Measurements from ENCODE around the gene SPG21. TPM values are rescaled to one million over a fixed set of nuclear protein-coding genes. Genes with fewer than 3 reads are reported as not detected.

The SPG21 gene
- total and polyA plus RNA-seq, 8 donors = 21.6 to 129 (median 68.0) TPM

DNA sequence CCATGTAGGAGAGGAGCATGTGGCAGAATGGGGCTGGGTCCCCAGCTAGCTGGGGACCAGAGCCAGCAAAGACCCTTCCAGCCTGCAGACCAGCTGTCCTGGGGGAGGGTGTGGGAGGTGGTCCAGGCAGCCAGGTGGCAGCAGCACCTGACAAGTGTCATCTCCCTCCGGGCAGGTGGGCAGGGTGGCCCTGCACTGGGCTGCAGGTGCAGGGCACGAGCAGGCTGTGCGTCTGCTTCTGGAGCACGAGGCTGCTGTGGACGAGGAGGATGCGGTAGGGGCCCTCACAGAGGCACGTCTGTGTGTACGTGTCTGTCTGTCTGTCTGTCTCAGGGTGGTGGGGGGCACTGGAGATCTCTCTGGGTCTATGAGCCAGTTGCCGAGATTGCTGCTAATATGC lies 72.5 kb downstream of the SPG21 start:
- Histone ChIP-seq H3K9me3 (no peaks in the 10 kb centered on the region), H3K4me1 (peaks cover 2 to 9% (median 6%) of the 10 kb centered on the region in 4 donors), H3K27ac (no peak overlapping the region), H3K27me3 (no peaks in the 10 kb centered on the region), H3K36me3 (no peaks in the 10 kb centered on the region), H3K4me3 (no peak overlapping the region)
- intact Hi-C loops (cut with DNase I; ENCODE audit: low total_unique reads) = no loop called here
- 83 to 94% (median 91%) methylated on average over 9 of the region's 9 CpGs for WGBS, 5 donors
- TF ChIP-seq POLR2AphosphoS5 (IDR thresholded peaks at IDR 0.05) (no peak), EP300 (IDR thresholded peaks at IDR 0.05) (no peak)
- DNase-seq = no peak

DNA sequence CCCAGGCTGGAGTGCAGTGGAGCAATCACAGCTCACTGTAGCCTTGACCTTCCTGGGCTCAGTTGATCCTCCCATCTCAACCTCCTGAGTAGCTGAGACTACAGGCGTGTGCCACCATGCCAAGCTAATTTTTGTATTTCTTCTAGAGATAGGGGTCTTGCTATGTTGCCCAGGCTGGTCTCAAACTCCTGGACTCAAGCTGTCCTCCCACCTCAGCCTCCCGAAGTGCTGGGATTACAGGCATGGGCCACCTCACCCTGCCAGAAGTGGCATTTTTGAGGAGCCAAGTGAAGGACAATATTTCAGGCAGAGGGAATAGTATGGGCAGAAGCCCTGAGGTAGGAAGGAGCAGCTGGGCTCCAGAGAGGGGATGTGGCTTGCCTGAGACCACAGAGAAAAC lies 73.3 kb downstream of the SPG21 start:
- Histone ChIP-seq H3K4me1 (peaks cover 10 to 18% (median 14%) of the 10 kb centered on the region in 4 donors), H3K4me3 (no peak overlapping the region), H3K36me3 (no peaks in the 10 kb centered on the region), H3K9me3 (no peaks in the 10 kb centered on the region), H3K27ac (no peak overlapping the region), H3K27me3 (peaks cover 0 to 7% (median 2%) of the 10 kb centered on the region in 3 donors)
- 79 to 98% (median 93%) methylated on average over 2 of the region's 2 CpGs for WGBS, 5 donors
- no peak for DNase-seq
- TF ChIP-seq POLR2A (IDR thresholded peaks at IDR 0.05) = no peak
- no peak for TF ChIP-seq EP300 (IDR thresholded peaks at IDR 0.05)
- TF ChIP-seq, protein P1, sequence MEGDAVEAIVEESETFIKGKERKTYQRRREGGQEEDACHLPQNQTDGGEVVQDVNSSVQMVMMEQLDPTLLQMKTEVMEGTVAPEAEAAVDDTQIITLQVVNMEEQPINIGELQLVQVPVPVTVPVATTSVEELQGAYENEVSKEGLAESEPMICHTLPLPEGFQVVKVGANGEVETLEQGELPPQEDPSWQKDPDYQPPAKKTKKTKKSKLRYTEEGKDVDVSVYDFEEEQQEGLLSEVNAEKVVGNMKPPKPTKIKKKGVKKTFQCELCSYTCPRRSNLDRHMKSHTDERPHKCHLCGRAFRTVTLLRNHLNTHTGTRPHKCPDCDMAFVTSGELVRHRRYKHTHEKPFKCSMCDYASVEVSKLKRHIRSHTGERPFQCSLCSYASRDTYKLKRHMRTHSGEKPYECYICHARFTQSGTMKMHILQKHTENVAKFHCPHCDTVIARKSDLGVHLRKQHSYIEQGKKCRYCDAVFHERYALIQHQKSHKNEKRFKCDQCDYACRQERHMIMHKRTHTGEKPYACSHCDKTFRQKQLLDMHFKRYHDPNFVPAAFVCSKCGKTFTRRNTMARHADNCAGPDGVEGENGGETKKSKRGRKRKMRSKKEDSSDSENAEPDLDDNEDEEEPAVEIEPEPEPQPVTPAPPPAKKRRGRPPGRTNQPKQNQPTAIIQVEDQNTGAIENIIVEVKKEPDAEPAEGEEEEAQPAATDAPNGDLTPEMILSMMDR (IDR thresholded peaks at IDR 0.05) = no peak
- no peak for TF ChIP-seq POLR2AphosphoS5 (IDR thresholded peaks at IDR 0.05)
- intact Hi-C loops (cut with DNase I; ENCODE audit: low total_unique reads) = no loop called here

DNA sequence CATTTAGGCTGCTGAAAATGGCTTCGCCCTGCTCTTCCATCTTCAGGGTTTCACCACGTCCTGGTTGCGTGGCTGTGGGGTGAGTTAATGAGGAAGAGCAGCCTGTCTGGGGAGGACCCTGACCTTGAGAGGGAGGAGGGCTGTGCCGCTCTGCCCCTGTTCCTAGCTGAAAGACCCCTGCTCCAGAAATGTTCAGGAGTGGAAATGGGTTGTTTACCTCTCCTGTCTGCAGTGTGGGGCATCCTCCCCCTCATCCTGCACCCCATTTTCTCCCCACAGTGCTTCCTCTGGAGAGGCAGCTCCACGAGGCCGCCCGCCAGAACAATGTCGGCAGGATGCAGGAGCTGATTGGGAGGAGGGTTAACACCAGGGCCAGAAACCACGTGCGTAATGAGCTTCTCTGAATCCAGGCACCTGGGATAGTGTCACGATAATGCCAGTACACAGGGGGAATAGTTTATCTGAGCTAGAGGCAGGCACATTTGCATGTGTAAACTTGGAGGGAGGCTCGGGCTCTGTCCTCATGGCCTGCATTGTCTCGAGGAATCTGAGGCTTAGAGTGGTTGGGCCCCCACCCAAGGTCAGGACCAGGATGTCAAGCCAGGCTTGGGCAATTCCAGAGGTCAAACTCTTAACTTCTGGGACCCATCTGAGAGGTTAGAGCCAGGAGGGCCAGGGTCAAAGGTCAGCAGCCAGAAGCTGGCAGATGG lies 74.0 kb downstream of the SPG21 start:
- H3K9me3 ChIP-seq = no peaks in the 10 kb centered on the region
- WGBS, 5 donors = 56 to 67% (median 62%) methylated on average over 12 to 13 of the region's 13 CpGs
- H3K27ac ChIP-seq = no peak overlapping the region
- H3K4me3 ChIP-seq = no peak overlapping the region
- DNase-seq = no peak
- intact Hi-C loops (cut with DNase I; ENCODE audit: low total_unique reads) = no loop called here
- peaks cover 0 to 9% (median 3%) of the 10 kb centered on the region in 3 donors for H3K27me3 ChIP-seq
- H3K36me3 ChIP-seq = no peaks in the 10 kb centered on the region
- no peak for TF ChIP-seq POLR2AphosphoS5 (IDR thresholded peaks at IDR 0.05)
- no peak for TF ChIP-seq POLR2A (IDR thresholded peaks at IDR 0.05)
- TF ChIP-seq, protein P1 (IDR thresholded peaks at IDR 0.05) = no peak
- TF ChIP-seq EP300 (IDR thresholded peaks at IDR 0.05) = no peak
- peaks cover 14 to 23% (median 20%) of the 10 kb centered on the region in 4 donors for H3K4me1 ChIP-seq

Other genes starting within 250 kb of the SPG21 start
- gene RBPMS2, start 214.3 kb downstream of the SPG21 start, total RNA-seq = 10 to 100 TPM in 1 of 5 donors, 1 to 10 TPM in 4; 2.3 to 38.8 (median 8.7) TPM
- 10 to 100 TPM in 2 of 3 donors, 1 to 10 TPM in 1; 9.5 to 18.8 (median 17.0) TPM for gene RBPMS2, start 214.3 kb downstream of the SPG21 start, polyA plus RNA-seq
- gene PIF1, start 164.3 kb downstream of the SPG21 start, total RNA-seq = 10 to 100 TPM in 2 of 5 donors, 1 to 10 TPM in 3; 1.6 to 58.8 (median 2.8) TPM
- 1 to 10 TPM in 2 of 3 donors, under 1 TPM in 1; 0.46 to 8.7 (median 2.0) TPM for gene PIF1, start 164.3 kb downstream of the SPG21 start, polyA plus RNA-seq
- 10 to 100 TPM in 4 of 5 donors, 1 to 10 TPM in 1; 9.0 to 23.9 (median 15.2) TPM for gene PLEKHO2, start 148.0 kb downstream of the SPG21 start, total RNA-seq
- 10 to 100 TPM in 2 of 3 donors, 1 to 10 TPM in 1; 7.5 to 25.4 (median 23.2) TPM for gene PLEKHO2, start 148.0 kb downstream of the SPG21 start, polyA plus RNA-seq
- gene ANKDD1A, start 78.0 kb downstream of the SPG21 start, total RNA-seq = 10 to 100 TPM in 2 of 5 donors, 1 to 10 TPM in 3; 4.0 to 43.8 (median 9.2) TPM
- gene ANKDD1A, start 78.0 kb downstream of the SPG21 start, polyA plus RNA-seq = 1 to 10 TPM; 1.5 to 2.7 (median 1.7) TPM
- gene MTFMT, start 39.7 kb upstream of the SPG21 start, total RNA-seq = 100 to 1,000 TPM in 1 of 5 donors, 10 to 100 TPM in 2, 1 to 10 TPM in 1, not detected in 1; 9.7 to 105 (median 20.2) TPM
- 10 to 100 TPM in 1 of 3 donors, 1 to 10 TPM in 2; 5.3 to 12.0 (median 6.1) TPM for gene MTFMT, start 39.7 kb upstream of the SPG21 start, polyA plus RNA-seq
- gene SLC51B, start 55.5 kb upstream of the SPG21 start, total RNA-seq = 10 to 100 TPM in 1 of 5 donors, not detected in 4; 19.7 TPM
- gene SLC51B, start 55.5 kb upstream of the SPG21 start, polyA plus RNA-seq = under 1 TPM in 2 of 3 donors, not detected in 1; 0.38 to 0.62 TPM
- 10 to 100 TPM in 2 of 5 donors, 1 to 10 TPM in 2, under 1 TPM in 1; 0.58 to 27.7 (median 9.6) TPM for gene RASL12, start 78.1 kb upstream of the SPG21 start, total RNA-seq
- gene RASL12, start 78.1 kb upstream of the SPG21 start, polyA plus RNA-seq = 10 to 100 TPM in 2 of 3 donors, 1 to 10 TPM in 1; 7.0 to 17.1 (median 12.2) TPM
- under 1 TPM in 1 of 5 donors, not detected in 4; 0.18 TPM for gene KBTBD13, start 86.8 kb upstream of the SPG21 start, total RNA-seq
- not detected for gene KBTBD13, start 86.8 kb upstream of the SPG21 start, polyA plus RNA-seq
- gene UBAP1L, start 125.3 kb upstream of the SPG21 start, total RNA-seq = 1 to 10 TPM in 4 of 5 donors, not detected in 1; 1.8 to 5.3 (median 2.6) TPM
- 1 to 10 TPM in 2 of 3 donors, not detected in 1; 2.9 to 4.0 TPM for gene UBAP1L, start 125.3 kb upstream of the SPG21 start, polyA plus RNA-seq
- 100 to 1,000 TPM in 1 of 5 donors, 10 to 100 TPM in 4; 12.7 to 127 (median 31.5) TPM for gene PDCD7, start 143.9 kb upstream of the SPG21 start, total RNA-seq
- 10 to 100 TPM; 10.7 to 16.6 (median 12.4) TPM for gene PDCD7, start 143.9 kb upstream of the SPG21 start, polyA plus RNA-seq
- 100 to 1,000 TPM in 1 of 5 donors, 10 to 100 TPM in 4; 28.6 to 121 (median 85.9) TPM for gene CLPX, start 195.4 kb upstream of the SPG21 start, total RNA-seq
- gene CLPX, start 195.4 kb upstream of the SPG21 start, polyA plus RNA-seq = 10 to 100 TPM; 11.1 to 17.7 (median 11.1) TPM
- 10 to 100 TPM in 3 of 5 donors, 1 to 10 TPM in 2; 1.8 to 28.7 (median 14.3) TPM for gene CILP, start 221.6 kb upstream of the SPG21 start, total RNA-seq
- 1 to 10 TPM in 2 of 3 donors, under 1 TPM in 1; 0.76 to 1.9 (median 1.8) TPM for gene CILP, start 221.6 kb upstream of the SPG21 start, polyA plus RNA-seq

Measured in stomach (tissue), 9 donors.